ENCODE measurements around the gene BHLHE40. TPM values are rescaled to one million over a fixed set of nuclear protein-coding genes. Genes with fewer than 3 reads are reported as not detected.

BHLHE40 gene
- total RNA-seq, 2 donors from 2014 or later, result 25.2 to 66.0 TPM

DNA sequence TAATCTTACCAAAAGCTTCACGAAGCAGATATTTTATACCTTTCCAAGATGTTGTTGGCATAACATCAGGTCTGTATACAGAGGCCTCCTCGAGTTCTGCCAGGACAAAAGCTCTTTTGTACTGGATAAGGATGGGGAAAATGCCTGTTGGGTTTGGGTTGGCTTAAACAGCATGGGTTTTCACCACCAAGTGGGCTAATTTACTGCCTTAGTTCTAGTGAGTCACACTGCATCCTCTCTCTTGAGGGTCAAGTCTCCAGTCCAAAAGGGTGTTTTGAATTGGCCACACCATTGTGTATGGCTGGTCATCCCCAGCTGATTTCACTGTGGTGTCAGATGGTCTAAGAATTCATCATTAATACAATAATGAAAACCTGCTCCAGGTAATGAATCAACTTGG, 26.1 kb upstream of the BHLHE40 start:
- Histone ChIP-seq H3K9ac (ENCODE audit: low read depth in 2 of 2, low read length in 2 of 2) (no peak overlapping the region), H3K27me3 (no peaks in the 10 kb centered on the region), H3K9me3 (no peaks in the 10 kb centered on the region), H3K27ac (no peak overlapping the region), H3K4me1 (no peaks in the 10 kb centered on the region), H3K4me3 (no peak overlapping the region), H3K36me3 (no peaks in the 10 kb centered on the region)
- no peak for DNase-seq
- intact Hi-C loops (cut with DNase I), result no loop called here
- no peak for TF ChIP-seq CTCF (IDR thresholded peaks at IDR 0.05)

DNA sequence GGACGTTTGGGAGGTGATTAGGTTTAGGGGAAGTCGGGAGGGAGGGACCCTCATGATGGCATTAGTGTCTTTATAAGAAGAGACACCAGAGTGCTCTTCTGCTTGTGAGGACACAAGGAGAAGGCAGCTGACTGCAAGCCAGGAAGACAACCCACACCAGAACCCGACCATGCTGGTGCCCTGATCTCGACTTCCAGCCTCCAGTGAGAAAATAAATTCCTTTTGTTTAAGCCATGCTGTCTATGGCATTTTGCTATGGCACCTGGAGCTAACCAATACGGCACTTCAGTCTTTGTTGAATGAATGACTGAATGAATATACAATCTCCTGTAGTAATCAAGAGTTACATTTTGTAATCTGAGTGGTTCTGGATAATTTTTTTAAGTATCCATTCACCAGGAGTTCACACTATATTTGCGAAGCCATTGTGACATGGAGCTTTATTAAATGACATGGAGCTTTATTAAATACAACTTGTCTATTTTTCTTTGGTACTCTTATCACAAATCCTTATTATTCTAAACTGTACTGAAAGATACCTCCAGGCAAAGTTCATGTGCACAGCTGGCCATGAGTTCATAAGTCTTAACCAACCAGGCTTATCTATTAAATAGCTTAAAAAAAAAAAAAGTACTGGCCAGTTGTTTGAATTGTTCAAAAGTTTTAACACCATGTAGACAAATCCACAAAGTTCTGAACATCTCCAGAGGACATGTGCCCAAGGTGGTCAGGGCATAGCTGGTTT, 24.8 kb upstream of the BHLHE40 start:
- Histone ChIP-seq H3K9ac (ENCODE audit: low read depth in 2 of 2, low read length in 2 of 2) (no peak overlapping the region), H3K9me3 (no peaks in the 10 kb centered on the region), H3K27me3 (no peaks in the 10 kb centered on the region), H3K4me3 (no peak overlapping the region), H3K36me3 (no peaks in the 10 kb centered on the region), H3K4me1 (no peaks in the 10 kb centered on the region), H3K27ac (no peak overlapping the region)
- DNase-seq, result no peak
- intact Hi-C loops (cut with DNase I), result no loop called here
- no peak for TF ChIP-seq CTCF (IDR thresholded peaks at IDR 0.05)

DNA sequence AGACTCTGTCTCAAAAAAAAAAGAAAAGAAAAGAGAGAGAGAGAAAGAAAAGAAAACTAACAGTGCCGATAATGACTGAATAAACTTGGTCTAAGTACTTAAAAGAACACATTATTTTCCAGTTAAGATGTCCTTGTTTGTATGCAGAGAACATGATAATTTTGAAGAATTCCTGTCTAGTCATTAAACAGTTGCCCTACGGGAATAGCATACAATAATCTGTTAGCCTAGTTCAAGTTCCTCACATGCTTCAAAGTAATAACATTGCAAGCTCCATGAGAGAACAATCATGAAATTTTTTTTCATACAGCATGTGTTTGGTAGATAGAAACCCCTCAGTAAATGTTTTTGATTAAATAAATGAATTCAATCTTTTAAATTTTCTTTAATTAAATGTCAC, 23.1 kb upstream of the BHLHE40 start:
- intact Hi-C loops (cut with DNase I), result no loop called here
- Histone ChIP-seq H3K27me3 (no peaks in the 10 kb centered on the region), H3K4me1 (no peaks in the 10 kb centered on the region), H3K9me3 (no peaks in the 10 kb centered on the region), H3K27ac (no peak overlapping the region), H3K36me3 (no peaks in the 10 kb centered on the region), H3K4me3 (no peak overlapping the region), H3K9ac (ENCODE audit: low read depth in 2 of 2, low read length in 2 of 2) (no peak overlapping the region)
- TF ChIP-seq CTCF (IDR thresholded peaks at IDR 0.05), result no peak
- no peak for DNase-seq

DNA sequence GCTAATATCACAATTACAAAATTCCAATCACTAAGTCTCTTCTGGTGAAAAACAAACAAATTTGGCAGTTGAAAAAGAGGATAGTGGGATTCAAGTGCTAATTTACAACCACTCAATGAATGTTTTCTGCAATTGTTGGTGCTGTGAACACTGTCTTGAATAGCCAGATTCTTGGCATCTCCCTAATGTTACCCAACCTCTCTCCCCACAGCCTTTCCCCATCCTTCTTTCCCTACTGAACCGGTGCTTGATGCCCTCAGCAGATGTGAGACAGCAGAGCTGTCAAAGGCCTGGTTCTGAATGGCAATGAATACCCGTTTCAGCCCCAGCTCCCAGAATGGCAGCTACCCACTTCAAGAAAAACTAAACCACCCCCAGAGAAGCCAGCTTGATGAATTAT, 22.5 kb upstream of the BHLHE40 start:
- no peaks in the 10 kb centered on the region for H3K4me1 ChIP-seq
- H3K36me3 ChIP-seq, result no peaks in the 10 kb centered on the region
- no peak overlapping the region for H3K27ac ChIP-seq
- H3K4me3 ChIP-seq, result no peak overlapping the region
- intact Hi-C loops (cut with DNase I), result no loop called here
- no peak overlapping the region for H3K9ac ChIP-seq (ENCODE audit: low read depth in 2 of 2, low read length in 2 of 2)
- DNase-seq, result no peak
- H3K27me3 ChIP-seq, result no peaks in the 10 kb centered on the region
- H3K9me3 ChIP-seq, result no peaks in the 10 kb centered on the region
- no peak for TF ChIP-seq CTCF (IDR thresholded peaks at IDR 0.05)

- intact Hi-C loops (cut with DNase I), result no loop called here
- H3K27me3 ChIP-seq, result no peaks in the 10 kb centered on the region
- no peak overlapping the region for H3K9ac ChIP-seq (ENCODE audit: low read depth in 2 of 2, low read length in 2 of 2)
- DNase-seq, result no peak
- no peaks in the 10 kb centered on the region for H3K9me3 ChIP-seq
- no peak for TF ChIP-seq CTCF (IDR thresholded peaks at IDR 0.05)
- no peaks in the 10 kb centered on the region for H3K36me3 ChIP-seq
- no peaks in the 10 kb centered on the region for H3K4me1 ChIP-seq
- H3K4me3 ChIP-seq, result no peak overlapping the region
- H3K27ac ChIP-seq, result no peak overlapping the region
Measured at GRCh38 chr3:4957978-4958377, 21.3 kb upstream of the BHLHE40 start.
